ENCODE measurements around the gene TBCA. TPM values are rescaled to one million over a fixed set of nuclear protein-coding genes. Genes with fewer than 3 reads are reported as not detected.

The TBCA gene
- polyA plus RNA-seq, 1 of the 3 experiments (the other 2 are of a cell fraction), result 199 TPM

GRCh38 chr5:77693913-77694312, 82.2 kb downstream of the TBCA start:
- 83% methylated on average over 3 of the region's 3 CpGs for WGBS (ENCODE audit: low lambda C conversion rate)
- TF ChIP-seq FOXM1 (IDR thresholded peaks at IDR 0.05; ENCODE audit: low read depth) (no peak), NRF1 (IDR thresholded peaks at IDR 0.05; ENCODE audit: low read depth, low read length) (no peak), MAX (IDR thresholded peaks at IDR 0.05; ENCODE audit: low read depth) (no peak)

GRCh38 chr5:77683171-77683732, 92.9 kb downstream of the TBCA start:
- no peak overlapping the region for H3K4me3 ChIP-seq (ENCODE audit: low read depth in 2 of 2, low read length in 1 of 2)
- CTCF ChIA-PET, result interaction anchor here (0.6 kb wide), 1 partner anchor 53 kb away, joined by 5 read pairs; no protein-coding TSS in a partner anchor
- H3K9me3 ChIP-seq, result no peaks in the 10 kb centered on the region
- TF ChIP-seq TEAD4 (IDR thresholded peaks at IDR 0.05; ENCODE audit: borderline replicate concordance, insufficient read depth) (no peak), FOSL2 (IDR thresholded peaks at IDR 0.05; ENCODE audit: borderline replicate concordance, low read depth) (no peak), RFX5 (IDR thresholded peaks at IDR 0.05; ENCODE audit: low read length) (no peak), SMC3 (IDR thresholded peaks at IDR 0.05; ENCODE audit: low read depth, low read length) (no peak)
- no peaks in the 10 kb centered on the region for H4K20me1 ChIP-seq (ENCODE audit: insufficient read depth)
- POLR2A ChIA-PET, result interaction anchor here (0.7 kb wide), 1 partner anchor 9 kb away, joined by 3 read pairs; no protein-coding TSS in a partner anchor
- H3K27ac ChIP-seq (ENCODE audit: low read depth in 2 of 2, low read length in 1 of 2), result no peak overlapping the region; a peak in 1 of 4 replicates
- WGBS (ENCODE audit: low lambda C conversion rate), result 83% methylated on average over 6 of the region's 6 CpGs
- no peaks in the 10 kb centered on the region for H3K4me1 ChIP-seq (ENCODE audit: control insufficient read depth in 1 of 2, insufficient read depth in 2 of 2, low read depth in 1 of 2, low read length in 1 of 2)
- H3K27me3 ChIP-seq (ENCODE audit: insufficient read depth), result no peaks in the 10 kb centered on the region
- H3K9me2 ChIP-seq, result no peaks in the 10 kb centered on the region
- H3K4me2 ChIP-seq, result no peak overlapping the region
- DNase-seq, result no peak
- no peak overlapping the region for H3K9ac ChIP-seq
- H3K36me3 ChIP-seq (replicated peaks in 1 of 2; ENCODE audit: control insufficient read depth in 1 of 2, insufficient read depth in 2 of 2, low read length in 1 of 2), result peaks cover 5 to 8% of the 10 kb centered on the region in 2 experiments
- H3K79me2 ChIP-seq (ENCODE audit: insufficient read depth), result no peaks in the 10 kb centered on the region
- no peak overlapping the region for H2AFZ ChIP-seq (ENCODE audit: low read depth)
- H3F3A ChIP-seq (replicated peaks; ENCODE audit: insufficient read depth), result no peaks in the 10 kb centered on the region

More at GRCh38 chr5:77693913-77694312, 82.2 kb downstream of the TBCA start:
- H2AFZ ChIP-seq (ENCODE audit: low read depth), result no peak overlapping the region
- H4K20me1 ChIP-seq (ENCODE audit: insufficient read depth), result no peaks in the 10 kb centered on the region; the same call in 1 of the 2 replicates
- H3K4me3 ChIP-seq (ENCODE audit: low read depth in 2 of 2, low read length in 1 of 2), result no peak overlapping the region
- ChIA-PET POLR2A (no interaction called here), CTCF (no interaction called here)
- H3K4me2 ChIP-seq, result no peak overlapping the region
- peaks cover 53% of the 10 kb centered on the region for H3K79me2 ChIP-seq (ENCODE audit: insufficient read depth)
- peaks cover 44 to 59% of the 10 kb centered on the region in 2 experiments for H3K36me3 ChIP-seq (replicated peaks in 1 of 2; ENCODE audit: control insufficient read depth in 1 of 2, insufficient read depth in 2 of 2, low read length in 1 of 2)
- H3K27me3 ChIP-seq (ENCODE audit: insufficient read depth), result no peaks in the 10 kb centered on the region
- DNase-seq, result no peak
- H3K27ac ChIP-seq (ENCODE audit: low read depth in 2 of 2, low read length in 1 of 2), result no peak overlapping the region
- no peaks in the 10 kb centered on the region for H3F3A ChIP-seq (replicated peaks; ENCODE audit: insufficient read depth)
- no peak overlapping the region for H3K9ac ChIP-seq
- H3K4me1 ChIP-seq (ENCODE audit: control insufficient read depth in 1 of 2, insufficient read depth in 2 of 2, low read depth in 1 of 2, low read length in 1 of 2), result no peaks in the 10 kb centered on the region
- H3K9me2 ChIP-seq, result no peaks in the 10 kb centered on the region
- 0 out of 2 replicates have a peak, but pooled peaks cover 3% of the 10 kb centered on the region for H3K9me3 ChIP-seq

GRCh38 chr5:77670526-77670925, 105.6 kb downstream of the TBCA start:
- no peaks in the 10 kb centered on the region for H3K79me2 ChIP-seq (ENCODE audit: insufficient read depth)
- no peaks in the 10 kb centered on the region for H3K36me3 ChIP-seq (replicated peaks in 1 of 2; ENCODE audit: control insufficient read depth in 1 of 2, insufficient read depth in 2 of 2, low read length in 1 of 2)
- H2AFZ ChIP-seq (ENCODE audit: low read depth), result no peak overlapping the region
- H3F3A ChIP-seq (replicated peaks; ENCODE audit: insufficient read depth), result no peaks in the 10 kb centered on the region
- H3K9me2 ChIP-seq, result no peaks in the 10 kb centered on the region
- DNase-seq, result no peak
- H3K9ac ChIP-seq, result no peak overlapping the region
- ChIA-PET CTCF (no interaction called here), POLR2A (no interaction called here)
- no peak overlapping the region for H3K4me3 ChIP-seq (ENCODE audit: low read depth in 2 of 2, low read length in 1 of 2)
- no peaks in the 10 kb centered on the region for H3K9me3 ChIP-seq
- WGBS (ENCODE audit: low lambda C conversion rate), result 75% methylated on average over 3 of the region's 3 CpGs
- no peak overlapping the region for H3K27ac ChIP-seq (ENCODE audit: low read depth in 2 of 2, low read length in 1 of 2)
- no peak overlapping the region for H3K4me2 ChIP-seq
- no peaks in the 10 kb centered on the region for H3K4me1 ChIP-seq (ENCODE audit: control insufficient read depth in 1 of 2, insufficient read depth in 2 of 2, low read depth in 1 of 2, low read length in 1 of 2)
- H3K27me3 ChIP-seq (ENCODE audit: insufficient read depth), result peaks cover 16% of the 10 kb centered on the region; the same call in 1 of the 2 replicates
- no peaks in the 10 kb centered on the region for H4K20me1 ChIP-seq (ENCODE audit: insufficient read depth)
- TF ChIP-seq PBX3 (IDR thresholded peaks at IDR 0.05), result no peak
- TF ChIP-seq RAD21 (IDR thresholded peaks at IDR 0.05; ENCODE audit: low read length), result no peak
- TF ChIP-seq CTCF (IDR thresholded peaks at IDR 0.05), result no peak
- TF ChIP-seq NRF1 (IDR thresholded peaks at IDR 0.05; ENCODE audit: low read depth, low read length), result no peak
- TF ChIP-seq FOXM1 (IDR thresholded peaks at IDR 0.05; ENCODE audit: low read depth), result no peak
- TF ChIP-seq SIN3A (IDR thresholded peaks at IDR 0.05; ENCODE audit: borderline replicate concordance, low read depth, low read length), result no peak
- no peak for TF ChIP-seq YY1 (IDR thresholded peaks at IDR 0.05; ENCODE audit: low read depth)
- no peak for TF ChIP-seq CHD2 (IDR thresholded peaks at IDR 0.05; ENCODE audit: low read length, partially characterized antibody)
- TF ChIP-seq RXRA (IDR thresholded peaks at IDR 0.05; ENCODE audit: borderline replicate concordance, low read depth), result no peak
- TF ChIP-seq ELF1 (IDR thresholded peaks at IDR 0.05), result no peak
- TF ChIP-seq IRF3 (IDR thresholded peaks at IDR 0.05; ENCODE audit: low read depth, low read length), result no peak
- no peak for TF ChIP-seq USF2 (IDR thresholded peaks at IDR 0.05; ENCODE audit: borderline replicate concordance, low read depth, low read length)
